D341Med (cell line): ENCODE measurements around the gene EEFSEC.

Source experiments
- DNase-seq: peaks from one replicate; pipeline ENCODE4 v3.0.0; 2012; ENCODE audit warnings: low spot score

EEFSEC gene

DNA sequence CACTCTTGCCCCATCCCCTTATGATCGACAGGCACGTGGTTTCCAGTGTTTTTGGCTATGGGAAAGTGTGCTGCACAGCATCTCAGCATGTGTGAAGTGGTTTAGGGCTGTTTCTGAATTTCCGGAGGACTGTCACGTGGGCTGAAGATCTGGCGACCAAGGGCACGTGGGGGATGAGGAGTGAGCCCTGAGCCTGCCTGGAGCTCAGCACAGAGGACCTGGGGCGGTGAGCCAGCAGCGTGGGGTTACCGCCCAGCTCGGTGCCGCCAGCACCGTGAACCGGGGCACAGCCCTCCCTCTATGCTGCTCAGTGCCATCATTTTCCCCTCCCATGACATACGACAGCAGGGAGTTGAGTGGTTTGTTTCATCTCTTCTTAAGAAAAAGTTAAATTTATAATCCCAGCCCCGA lies 163.2 kb downstream of the EEFSEC start:
- no peak for DNase-seq

DNA sequence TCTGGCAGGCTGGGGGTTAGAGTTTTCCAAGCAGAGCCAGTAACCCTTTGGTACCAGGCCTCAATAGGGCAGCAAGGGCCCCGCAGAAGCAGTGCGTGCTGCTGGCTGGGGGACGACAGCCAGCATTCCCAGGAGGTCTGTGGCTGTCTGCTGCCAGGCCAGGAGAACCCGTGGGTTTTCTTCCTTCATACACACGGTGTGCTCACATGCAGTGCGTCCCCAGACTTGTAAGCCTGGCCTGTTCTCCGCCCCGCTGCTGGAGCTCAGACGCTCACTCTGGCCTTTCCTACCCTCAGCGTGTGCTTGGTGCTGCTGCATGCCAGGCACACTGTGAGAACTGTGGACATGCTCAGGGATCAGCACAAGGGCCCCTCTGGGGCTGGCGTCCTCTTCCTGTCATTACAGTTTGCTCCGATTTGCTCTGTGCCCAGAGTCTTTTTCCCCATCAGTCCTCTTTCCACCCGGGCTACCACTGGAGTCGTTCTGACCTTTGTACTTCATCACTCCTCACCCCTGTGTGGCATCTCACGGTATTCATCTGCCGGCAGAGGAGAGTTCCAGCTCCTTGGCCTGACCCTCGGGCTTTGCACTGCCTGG lies 163.9 kb downstream of the EEFSEC start:
- no peak for DNase-seq

DNA sequence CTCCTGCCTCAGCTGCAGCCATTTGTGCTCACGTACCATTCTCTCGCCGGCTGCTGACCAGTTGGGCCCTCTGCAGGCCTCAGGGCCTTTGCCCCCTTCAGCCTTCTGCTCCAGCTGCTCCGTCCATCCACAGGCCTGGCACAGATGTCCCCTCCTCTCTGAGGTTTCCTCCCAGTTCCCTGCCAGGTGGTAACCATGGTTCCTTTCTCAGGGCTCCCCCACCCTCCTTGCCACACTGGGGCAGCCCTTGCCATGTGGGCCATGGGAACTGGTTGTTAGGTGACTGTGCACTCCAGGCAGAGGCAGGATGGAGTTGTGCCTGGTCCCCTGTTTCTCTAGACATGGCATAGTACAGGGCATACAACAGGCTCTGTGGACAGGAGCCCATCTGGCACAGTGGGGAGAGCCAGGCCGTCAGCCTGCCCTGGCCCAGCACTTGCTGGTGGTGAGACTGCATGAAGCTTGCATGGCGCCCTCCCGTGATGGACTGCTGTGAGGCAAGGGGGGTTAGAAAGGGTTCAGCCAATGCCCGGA lies 164.5 kb downstream of the EEFSEC start:
- no peak for DNase-seq

DNA sequence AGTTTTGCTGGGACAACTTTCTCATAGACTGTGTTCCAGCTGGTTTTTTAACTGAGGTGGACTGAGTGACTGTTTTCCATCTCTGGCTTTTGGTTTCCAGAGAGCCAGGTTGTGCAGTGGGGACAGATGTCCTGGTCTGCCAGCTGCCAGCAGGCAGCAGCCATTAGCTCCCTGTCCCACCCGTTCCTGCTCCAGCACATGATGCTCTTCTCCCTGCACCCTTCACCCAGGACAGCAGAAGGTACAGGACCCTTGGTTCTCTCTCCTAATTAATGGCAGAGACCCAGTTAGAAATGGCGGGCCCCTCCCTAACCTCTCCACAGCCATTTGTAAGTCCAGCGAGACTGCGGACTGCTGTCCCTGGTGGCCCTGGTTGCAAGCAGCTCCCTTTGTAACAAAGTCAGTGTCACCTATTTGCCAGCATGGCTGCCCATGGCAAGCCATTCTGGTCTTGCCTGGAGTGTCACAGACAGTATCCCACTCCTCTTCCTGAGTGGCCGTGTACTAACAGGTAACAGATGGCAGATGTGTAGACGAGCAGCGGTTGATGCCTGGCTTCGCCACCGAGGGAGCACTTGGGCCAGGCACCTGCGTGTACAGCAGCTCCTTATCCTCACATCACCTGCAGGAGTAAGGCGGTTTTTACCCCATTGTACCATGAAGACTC lies 165.1 kb downstream of the EEFSEC start:
- no peak for DNase-seq

DNA sequence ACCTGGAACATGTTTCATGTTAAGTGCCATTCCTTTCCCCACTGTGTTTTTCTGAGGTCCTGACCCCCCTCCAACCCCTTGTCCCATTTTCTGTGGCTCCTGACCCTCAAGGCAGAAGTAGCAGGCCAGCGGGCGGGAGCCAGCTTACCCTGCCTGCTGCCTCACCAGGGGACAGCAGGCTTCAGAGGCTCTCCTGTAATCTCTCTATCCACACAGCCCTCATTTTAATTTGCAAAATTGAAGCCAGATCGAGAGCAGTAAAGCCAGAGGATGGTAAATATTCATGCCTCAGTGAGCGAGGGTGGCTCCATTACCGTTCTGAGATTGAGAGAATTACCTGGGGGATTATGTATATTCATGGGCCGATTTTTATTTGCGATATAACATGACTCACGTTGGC lies 165.8 kb downstream of the EEFSEC start:
- DNase-seq = no peak

DNA sequence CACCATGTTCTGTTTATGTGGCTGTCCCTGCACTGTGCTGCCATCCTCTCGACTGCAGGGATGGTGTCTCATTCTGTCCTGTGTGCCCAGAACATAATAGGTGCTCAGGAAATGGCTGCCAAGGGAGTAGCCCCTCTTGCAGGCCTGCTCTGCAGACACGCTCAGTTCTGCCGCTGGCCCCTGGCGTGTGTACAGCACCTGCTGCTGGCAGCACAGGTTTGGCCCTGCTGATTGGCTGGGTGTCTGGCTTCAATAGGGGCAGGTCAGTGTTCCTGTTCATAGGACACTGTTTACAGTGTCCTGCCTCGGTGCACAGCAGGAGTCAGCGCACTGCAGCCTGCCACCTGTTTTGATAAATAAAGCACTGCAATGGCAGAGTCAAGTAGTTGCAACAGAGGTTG lies 166.5 kb downstream of the EEFSEC start:
- no peak for DNase-seq

DNA sequence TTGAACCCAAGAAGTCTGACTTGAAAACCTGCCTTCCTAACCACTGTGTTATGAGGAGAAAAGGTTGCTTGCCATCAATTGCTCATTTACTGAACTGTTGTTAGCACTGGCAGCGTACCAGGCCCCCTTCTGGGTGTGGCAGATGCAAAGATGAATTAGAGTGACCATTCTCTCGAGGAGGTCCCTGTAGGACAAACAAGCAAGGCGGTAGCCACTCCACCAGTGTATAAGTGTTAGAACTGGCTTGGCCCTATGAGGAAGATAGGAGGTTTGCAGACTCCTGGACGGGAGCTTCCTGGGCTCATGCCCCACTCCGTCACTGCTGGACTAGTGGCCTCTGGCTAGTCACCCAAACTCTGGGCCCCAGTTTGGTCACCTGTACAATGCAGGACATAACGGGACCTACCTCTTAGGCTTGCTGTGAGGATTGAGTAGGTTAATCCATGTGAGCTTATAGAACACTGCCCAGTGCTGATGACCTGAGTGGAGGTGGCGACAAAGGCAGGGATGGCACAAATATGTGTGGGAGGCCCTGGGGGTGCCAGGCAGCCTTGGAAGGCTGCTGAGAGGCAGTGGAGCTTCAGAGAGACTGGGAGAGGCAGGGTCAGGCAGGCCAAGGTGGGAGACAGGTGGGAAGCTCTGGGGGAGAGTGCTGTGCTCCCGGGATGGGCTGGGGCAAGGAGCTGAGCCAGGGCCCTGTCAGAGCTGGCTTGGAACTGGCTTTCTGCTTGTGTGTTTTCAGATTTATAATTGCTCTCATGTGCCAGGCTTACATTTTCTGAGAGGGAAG lies 167.5 kb downstream of the EEFSEC start:
- no peak for DNase-seq

DNA sequence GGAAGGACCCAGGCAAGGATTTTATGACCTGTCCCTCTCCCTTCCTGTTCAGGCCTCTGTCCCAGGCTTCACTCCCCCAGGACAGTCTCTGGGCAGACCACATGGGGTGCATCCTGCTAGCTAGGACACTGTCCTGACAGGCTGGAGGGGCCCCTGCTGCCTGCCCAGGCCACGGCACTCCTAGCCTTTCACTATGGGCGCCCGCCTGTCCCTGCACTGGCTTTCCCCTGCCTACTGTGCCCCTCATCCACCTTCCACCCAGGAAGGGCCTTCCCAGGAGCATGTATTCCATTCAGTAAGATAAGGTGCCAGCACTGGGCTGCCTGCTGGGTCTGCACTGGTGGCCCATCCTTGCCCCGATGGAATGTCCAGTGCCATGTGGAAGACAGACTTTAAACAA lies 168.1 kb downstream of the EEFSEC start:
- no peak for DNase-seq

DNA sequence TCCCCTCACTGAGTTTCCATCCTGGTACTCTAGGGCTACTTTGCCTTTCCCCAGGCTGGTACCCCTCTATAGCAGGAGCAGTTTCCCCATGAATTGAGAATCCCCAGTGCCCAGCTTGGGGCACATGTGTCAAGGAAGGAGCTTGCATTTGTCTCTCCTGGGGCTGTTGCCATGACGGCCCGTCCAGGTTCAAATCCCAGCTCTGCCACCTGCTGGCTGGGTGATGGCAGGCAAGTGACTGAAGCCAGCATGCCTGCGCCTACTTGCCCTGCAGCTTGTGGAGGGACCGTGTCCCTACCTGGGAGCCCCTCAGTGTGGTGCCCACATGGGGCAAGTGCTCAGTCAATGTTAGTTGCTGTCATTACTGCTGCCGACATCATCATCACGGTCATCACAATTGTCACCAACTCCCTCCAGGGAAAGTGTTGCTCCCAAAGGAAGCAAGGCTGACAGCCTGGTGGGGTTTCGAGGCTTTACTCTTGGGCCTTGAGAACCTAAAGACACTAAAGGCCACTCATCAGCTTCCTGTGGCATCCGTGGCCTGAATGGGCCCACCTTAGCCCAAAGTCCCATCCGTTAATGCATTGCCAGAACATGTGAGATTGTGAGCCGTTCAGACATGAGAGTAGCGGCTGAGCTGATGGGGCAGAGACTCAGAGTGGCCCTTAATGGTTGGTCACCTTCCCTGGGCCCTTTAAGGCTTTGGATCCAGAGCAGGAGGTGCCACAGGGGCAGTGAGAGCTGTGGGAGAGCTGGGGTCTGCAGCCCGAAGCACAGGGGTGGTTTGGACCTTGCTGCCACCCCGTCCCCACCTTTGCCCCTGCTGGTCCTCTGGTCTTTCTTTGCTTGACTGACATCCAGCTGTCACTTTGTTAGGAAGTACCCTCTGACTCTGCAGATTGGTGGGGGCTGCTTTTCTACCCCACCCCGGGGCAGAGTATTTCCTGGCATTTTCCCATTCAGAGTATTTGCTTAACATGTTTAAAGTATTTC lies 169.0 kb downstream of the EEFSEC start:
- DNase-seq = peak; percentile 70

DNA sequence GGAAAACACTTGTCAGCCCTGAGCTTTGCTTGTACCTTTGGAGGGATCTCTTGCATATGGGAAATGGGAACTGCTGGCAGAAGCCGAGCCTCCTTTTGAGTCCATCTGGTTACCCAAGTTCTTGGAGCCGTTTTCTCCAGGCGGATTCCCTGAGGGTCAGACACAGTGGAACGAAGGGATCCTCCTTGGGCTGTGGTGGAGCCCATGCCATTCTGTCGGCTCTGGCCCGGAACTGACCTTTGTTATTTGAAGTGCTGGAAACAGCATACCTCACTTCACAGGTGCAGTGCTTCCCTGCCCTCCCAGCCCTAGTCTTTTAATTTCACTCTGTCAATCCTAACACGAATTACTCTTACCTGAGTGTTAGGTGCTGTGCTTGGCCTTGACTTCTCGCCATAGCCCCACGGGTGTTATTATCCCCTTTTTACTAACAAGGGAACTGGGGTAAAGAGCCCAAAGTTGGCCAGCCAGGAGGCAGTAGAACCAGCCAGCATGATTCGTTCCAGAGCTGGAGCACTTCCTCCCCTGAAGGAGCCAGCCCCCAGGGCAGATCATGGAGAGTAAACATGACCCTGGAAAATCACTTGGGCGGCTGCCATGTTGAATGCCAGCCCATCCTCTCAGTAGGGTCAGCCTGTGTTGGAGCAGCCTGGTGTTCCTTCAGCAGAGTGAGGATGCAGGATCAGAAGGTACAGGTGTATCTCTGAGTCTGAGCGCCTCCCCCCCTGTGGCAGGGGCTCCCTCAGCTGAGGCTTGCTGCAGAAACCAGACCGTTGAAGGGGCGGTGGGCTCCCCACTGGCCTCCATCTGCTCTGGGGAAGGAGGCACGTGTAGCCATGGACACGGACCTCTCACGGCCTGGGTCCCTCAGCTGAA lies 170.2 kb downstream of the EEFSEC start:
- DNase-seq = peak; percentile 6

DNA sequence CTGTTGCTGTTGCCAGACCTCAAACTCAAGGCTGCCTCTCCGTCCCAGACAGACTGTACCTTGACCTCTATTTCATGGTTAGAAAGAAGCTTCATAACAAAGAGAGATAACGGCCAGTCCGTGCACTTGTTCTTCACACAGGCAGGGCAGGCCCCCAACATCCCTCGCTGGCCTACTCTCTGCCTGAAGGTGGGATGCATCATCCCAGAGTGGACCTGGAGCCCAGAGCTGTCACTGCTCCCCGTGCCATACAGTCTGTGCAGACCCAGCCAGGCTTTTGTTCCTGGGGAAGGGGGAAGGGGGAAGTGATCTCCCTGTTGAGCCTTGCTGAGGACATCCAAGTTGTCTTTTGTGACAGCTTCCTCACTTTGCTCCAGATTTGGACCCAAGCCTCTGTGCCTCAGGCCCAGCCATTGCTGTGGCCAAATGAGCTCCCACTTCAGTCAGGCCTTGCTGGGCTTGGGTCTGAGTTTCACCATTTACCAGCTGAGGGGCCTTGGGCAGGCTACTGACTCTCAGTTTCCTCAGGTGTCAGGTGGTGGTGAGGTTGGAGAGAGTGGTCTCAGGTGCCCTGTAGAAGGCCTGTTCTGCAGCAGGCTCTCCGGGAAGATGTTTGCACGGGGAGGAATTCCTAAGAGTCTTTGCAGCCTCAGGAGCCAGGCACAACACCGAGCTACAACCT lies 171.8 kb downstream of the EEFSEC start:
- DNase-seq = no peak

DNA sequence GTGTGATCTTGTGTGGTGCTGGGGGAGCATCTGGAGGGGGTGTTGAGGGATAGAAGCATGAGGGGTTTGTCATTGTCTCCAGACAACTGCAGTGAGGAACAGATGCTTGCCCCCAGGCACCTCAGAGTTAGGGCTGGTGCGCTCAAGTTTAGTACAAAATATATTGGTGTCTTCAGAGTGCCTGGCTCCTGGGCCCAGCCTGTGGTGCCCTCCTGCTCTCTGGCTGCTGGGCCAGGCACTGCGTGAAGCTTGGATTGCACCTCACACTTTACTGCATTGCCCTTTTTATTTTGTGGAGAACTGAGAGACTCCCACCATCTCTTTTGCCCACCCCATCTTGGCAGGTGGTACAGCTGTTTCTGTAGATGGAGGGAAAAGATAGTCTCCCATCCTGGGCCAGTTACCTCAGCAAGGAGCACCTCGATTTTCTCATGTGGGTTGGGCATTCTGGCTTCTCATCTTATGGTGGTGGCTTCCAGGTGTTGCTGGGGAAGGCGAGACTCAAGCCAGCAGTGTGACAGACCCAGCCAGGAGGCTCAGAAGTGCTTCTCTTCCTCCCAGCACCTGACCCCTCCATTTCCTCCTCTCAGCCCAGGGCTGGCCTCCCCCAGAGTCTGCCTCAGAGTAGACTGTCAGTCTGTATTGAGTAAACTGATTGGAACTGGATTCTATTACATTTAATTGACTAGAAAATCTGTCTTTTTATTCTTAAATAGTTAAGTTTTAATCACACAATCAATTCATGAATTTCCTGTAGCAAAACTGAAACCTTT lies 173.0 kb downstream of the EEFSEC start:
- no peak for DNase-seq

DNA sequence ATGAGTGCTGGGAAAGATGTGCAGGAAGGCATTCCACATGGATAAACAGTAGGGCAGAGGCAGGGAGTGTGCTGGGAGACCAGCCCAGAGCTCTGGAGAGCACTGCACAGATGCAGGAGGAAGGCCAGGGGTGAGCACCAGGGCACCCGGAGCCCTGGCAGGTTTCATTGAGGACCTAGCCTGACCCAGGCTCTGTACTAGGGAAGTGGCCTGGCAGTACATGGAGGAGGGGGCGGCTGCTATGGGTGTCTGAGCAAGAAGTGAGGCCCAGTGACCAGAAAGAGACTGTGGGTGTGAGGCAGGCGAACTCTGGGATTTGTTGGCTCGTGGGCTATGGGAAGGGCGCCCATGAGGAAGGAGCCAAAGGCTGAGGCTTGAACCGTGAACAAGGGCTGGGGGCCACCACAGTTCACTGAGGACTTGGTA lies 174.3 kb downstream of the EEFSEC start:
- DNase-seq = no peak

DNA sequence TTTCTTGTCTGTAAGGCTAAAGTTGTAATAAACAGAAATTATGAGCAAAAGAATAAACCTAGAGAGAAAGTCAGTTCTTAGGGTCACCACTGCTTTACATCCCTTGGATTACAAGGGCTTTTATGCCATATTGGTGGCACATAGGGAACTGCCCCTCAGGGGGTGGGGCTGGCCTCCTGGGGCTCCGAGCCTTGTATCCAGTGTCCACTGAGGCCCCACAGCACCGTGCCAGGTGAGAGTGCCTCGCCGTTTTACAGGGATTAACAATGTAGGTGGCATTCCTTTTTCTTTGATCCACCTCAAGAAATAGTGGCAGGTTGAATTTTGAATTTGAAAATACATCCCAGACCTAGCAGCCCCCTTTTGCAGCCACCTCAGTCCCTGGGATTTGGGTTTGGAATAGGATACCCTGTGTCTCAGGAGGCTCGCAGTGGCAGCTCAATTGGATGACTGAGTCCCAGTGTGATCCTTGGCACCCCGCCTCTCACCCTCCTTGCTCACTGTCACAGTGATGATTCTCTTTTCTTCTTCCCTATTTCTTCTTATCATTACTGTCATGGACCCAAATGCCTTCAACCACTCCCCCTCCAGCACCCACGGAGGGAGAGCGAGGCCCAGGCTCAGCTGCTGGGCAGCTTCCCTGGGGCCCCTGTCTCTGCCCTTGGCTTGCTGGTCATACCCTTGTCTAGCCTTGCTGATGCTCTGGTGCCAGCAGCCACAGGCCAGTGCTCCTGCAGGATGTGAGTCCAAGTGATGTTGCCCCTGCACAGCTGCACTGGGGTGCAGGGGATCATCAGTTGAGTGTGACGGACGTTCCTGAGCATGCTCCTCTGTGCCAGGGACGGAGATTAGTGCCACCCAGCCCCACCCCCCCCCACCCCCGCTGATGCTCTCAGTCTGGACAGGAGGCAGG lies 175.5 kb downstream of the EEFSEC start:
- DNase-seq = no peak

DNA sequence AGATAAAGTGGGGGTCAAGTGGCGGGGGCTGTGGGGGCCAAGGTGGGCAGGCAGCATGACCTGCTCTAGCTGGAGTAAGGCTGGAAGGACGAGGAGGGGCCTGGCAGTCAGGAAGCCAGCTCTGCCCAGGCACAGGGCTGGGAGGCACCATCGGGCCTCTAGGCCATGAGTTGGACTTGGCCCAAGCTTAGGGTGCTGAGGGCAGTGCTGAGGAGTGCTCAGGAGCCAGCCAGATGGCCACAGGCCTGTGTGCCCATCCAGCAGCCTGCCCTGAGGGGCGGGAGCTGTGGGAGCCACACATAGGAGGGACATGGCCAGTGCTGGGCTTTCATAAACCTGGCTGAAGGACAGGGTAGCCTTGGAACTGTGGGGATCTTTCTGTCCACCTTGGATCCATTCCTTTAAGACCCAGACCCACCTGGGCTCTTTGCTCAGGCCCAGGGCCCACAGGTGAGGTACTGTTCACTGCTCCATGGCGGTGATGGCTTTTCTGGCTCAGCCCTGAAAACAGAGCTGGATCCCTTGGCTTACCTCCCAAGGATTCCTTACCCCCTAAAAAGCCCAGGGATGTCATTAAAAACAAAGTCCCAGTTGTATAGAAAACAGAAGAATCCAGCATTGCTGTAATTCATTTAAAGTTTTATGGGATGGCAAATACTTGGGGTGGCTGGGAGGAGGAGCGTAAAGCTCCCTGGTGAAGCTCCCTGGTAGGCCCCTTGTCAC lies 176.4 kb downstream of the EEFSEC start:
- DNase-seq = no peak

DNA sequence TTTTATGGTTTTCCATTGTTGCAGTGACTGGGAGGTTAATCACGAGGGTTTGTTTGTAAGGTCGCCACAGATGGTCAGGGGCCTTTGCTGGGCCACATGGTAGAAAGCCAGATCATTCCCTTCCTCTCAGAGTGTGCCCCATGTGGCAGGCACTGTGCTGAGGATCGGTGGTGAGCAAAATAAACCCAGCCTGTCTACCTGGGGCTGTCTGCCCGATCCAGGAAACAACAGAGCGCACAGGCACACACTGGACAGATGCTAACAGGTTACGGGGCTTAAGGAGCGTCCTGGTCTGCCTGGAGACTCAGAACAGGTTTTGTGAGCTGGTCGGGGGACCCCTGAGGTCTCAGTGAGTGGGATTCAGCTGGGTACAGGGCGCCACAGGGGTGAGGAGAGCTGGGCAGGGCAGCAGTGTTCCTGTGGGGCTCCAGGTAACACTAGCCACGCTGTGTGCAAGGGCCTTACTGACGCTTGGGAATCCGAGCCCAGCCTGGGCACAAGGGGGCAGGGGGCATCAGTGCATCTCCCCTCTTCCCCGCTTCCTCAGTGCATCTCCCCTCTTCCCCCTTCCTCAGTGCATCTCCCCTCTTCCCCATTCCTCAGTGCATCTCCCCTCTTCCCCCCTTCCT lies 177.0 kb downstream of the EEFSEC start:
- no peak for DNase-seq

DNA sequence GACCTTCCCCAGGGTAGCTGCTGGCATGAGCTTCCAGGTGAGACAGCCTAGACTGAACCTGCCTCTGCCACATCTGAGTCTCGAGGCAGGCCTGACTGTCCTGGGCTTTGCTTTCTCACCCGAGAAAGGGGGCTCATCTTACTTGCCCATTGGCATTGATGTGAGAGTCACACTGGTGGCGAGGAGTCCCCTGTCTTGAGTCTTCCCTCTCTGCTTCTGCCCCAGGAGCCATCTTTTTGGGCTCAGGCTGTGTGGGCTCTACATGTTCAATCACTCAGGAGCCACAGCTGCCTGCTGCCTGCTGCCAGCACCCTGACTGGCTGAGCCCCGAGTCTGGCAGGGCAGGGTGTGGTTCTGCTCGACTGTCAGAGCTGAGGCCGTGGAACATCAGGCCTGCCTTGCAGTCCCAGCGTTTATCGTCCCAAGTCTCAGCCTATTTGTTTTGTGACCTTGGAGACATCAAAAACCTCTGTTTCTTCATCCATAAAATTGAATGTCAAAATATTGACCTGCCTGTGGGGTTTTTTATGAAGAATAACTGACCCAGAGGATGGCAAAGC lies 180.9 kb downstream of the EEFSEC start:
- no peak for DNase-seq
